Measurements from ENCODE around the gene MS4A15. TPM values are rescaled to one million over a fixed set of nuclear protein-coding genes. Genes with fewer than 3 reads are reported as not detected.

Gene MS4A15
- total RNA-seq, 1 donor from 2014 or later, result not detected

- TF ChIP-seq, protein P1, sequence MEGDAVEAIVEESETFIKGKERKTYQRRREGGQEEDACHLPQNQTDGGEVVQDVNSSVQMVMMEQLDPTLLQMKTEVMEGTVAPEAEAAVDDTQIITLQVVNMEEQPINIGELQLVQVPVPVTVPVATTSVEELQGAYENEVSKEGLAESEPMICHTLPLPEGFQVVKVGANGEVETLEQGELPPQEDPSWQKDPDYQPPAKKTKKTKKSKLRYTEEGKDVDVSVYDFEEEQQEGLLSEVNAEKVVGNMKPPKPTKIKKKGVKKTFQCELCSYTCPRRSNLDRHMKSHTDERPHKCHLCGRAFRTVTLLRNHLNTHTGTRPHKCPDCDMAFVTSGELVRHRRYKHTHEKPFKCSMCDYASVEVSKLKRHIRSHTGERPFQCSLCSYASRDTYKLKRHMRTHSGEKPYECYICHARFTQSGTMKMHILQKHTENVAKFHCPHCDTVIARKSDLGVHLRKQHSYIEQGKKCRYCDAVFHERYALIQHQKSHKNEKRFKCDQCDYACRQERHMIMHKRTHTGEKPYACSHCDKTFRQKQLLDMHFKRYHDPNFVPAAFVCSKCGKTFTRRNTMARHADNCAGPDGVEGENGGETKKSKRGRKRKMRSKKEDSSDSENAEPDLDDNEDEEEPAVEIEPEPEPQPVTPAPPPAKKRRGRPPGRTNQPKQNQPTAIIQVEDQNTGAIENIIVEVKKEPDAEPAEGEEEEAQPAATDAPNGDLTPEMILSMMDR (IDR thresholded peaks at IDR 0.05; ENCODE audit: unreplicated experiment), result no peak
- H3K27me3 Mint-ChIP-seq, result peaks cover 16% of the 10 kb centered on the region
- no peaks in the 10 kb centered on the region for H3K9me3 Mint-ChIP-seq (ENCODE audit: low read depth)
- H3K36me3 Mint-ChIP-seq (ENCODE audit: insufficient read depth), result no peaks in the 10 kb centered on the region
- no peak for DNase-seq (ENCODE audit: low spot score, unreplicated experiment)
- H3K4me3 Mint-ChIP-seq (ENCODE audit: low read depth), result no peak overlapping the region
- H3K4me1 Mint-ChIP-seq (ENCODE audit: low read depth), result peaks cover 3% of the 10 kb centered on the region
- H3K27ac Mint-ChIP-seq, result no peak overlapping the region
Measured at GRCh38 chr11:60766547-60766946, 9.9 kb downstream of the MS4A15 start.

GRCh38 chr11:60767388-60767811, 10.7 kb downstream of the MS4A15 start:
- TF ChIP-seq, protein P1 (IDR thresholded peaks at IDR 0.05; ENCODE audit: unreplicated experiment), result peak; percentile 56
- no peaks in the 10 kb centered on the region for H3K9me3 Mint-ChIP-seq (ENCODE audit: low read depth)
- DNase-seq (ENCODE audit: low spot score, unreplicated experiment), result no peak
- no peaks in the 10 kb centered on the region for H3K4me1 Mint-ChIP-seq (ENCODE audit: low read depth)
- peaks cover 21% of the 10 kb centered on the region for H3K27me3 Mint-ChIP-seq
- no peaks in the 10 kb centered on the region for H3K36me3 Mint-ChIP-seq (ENCODE audit: insufficient read depth)
- H3K4me3 Mint-ChIP-seq (ENCODE audit: low read depth), result no peak overlapping the region
- H3K27ac Mint-ChIP-seq, result no peak overlapping the region

- peaks cover 23% of the 10 kb centered on the region for H3K27me3 Mint-ChIP-seq
- H3K9me3 Mint-ChIP-seq (ENCODE audit: low read depth), result no peaks in the 10 kb centered on the region
- H3K4me1 Mint-ChIP-seq (ENCODE audit: low read depth), result no peaks in the 10 kb centered on the region
- TF ChIP-seq, protein P1 (IDR thresholded peaks at IDR 0.05; ENCODE audit: unreplicated experiment), result no peak
- no peaks in the 10 kb centered on the region for H3K36me3 Mint-ChIP-seq (ENCODE audit: insufficient read depth)
- no peak overlapping the region for H3K27ac Mint-ChIP-seq
- DNase-seq (ENCODE audit: low spot score, unreplicated experiment), result no peak
- H3K4me3 Mint-ChIP-seq (ENCODE audit: low read depth), result no peak overlapping the region
Measured at GRCh38 chr11:60768202-60768601, 11.5 kb downstream of the MS4A15 start.

DNA sequence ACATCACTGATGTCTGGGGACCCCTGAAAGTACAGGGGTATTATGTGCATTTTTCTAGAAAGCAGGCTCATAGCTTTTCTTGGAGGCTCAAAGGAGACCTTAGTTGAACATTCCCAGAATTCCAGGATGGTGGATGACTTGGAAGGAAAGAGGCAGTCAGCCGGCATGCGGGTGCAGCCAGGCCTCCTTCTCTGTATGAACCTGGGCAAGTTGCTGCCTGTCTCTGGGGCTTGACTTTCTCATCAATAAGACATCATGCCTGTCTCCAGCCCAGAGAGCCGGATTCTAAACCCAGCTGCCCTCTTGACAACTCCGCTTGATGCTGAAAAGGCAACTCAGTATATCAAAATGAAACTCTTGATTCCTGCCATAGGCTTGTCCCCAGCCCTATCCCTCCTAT, 12.6 kb downstream of the MS4A15 start:
- H3K27me3 Mint-ChIP-seq, result peaks cover 26% of the 10 kb centered on the region

DNA sequence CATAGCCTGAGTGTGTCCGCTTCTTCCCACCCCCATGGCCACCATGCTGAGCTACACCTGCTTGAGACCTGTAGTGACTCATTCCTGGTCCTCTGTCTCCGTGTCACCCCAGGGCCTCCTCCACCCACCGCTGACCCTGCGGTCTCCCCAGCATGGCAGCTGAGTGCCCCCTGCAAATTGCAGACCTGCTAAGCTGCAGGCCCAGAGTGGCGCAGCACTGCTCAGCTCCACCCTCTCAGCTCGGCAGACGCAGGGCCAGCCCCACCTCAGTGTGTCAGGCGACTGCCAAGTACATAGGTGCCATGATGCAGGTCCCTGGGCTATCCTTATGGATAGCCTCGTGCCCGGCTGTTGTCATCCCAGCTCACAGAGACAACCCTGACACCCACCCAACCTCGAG, 13.1 kb downstream of the MS4A15 start:
- Mint-ChIP-seq H3K4me1 (ENCODE audit: low read depth) (no peaks in the 10 kb centered on the region), H3K36me3 (ENCODE audit: insufficient read depth) (no peaks in the 10 kb centered on the region), H3K9me3 (ENCODE audit: low read depth) (no peaks in the 10 kb centered on the region), H3K27ac (no peak overlapping the region), H3K4me3 (ENCODE audit: low read depth) (no peak overlapping the region), H3K27me3 (peaks cover 31% of the 10 kb centered on the region)
- TF ChIP-seq, protein P1 (IDR thresholded peaks at IDR 0.05; ENCODE audit: unreplicated experiment), result no peak
- no peak for DNase-seq (ENCODE audit: low spot score, unreplicated experiment)

More for the DNA sequence above, 12.6 kb downstream of the MS4A15 start:
- Mint-ChIP-seq H3K27ac (no peak overlapping the region), H3K4me3 (ENCODE audit: low read depth) (no peak overlapping the region), H3K36me3 (ENCODE audit: insufficient read depth) (no peaks in the 10 kb centered on the region), H3K9me3 (ENCODE audit: low read depth) (no peaks in the 10 kb centered on the region), H3K4me1 (ENCODE audit: low read depth) (no peaks in the 10 kb centered on the region)
- TF ChIP-seq, protein P1 (IDR thresholded peaks at IDR 0.05; ENCODE audit: unreplicated experiment), result no peak
- DNase-seq (ENCODE audit: low spot score, unreplicated experiment), result no peak
